Fibroblast of lung (primary cell): ENCODE measurements around the gene EHD3. TPM values are rescaled to one million over a fixed set of nuclear protein-coding genes. Genes with fewer than 3 reads are reported as not detected.
A peak's percentile ranks its signal among the peaks of the same experiment; 100 is the strongest.

Source experiments
- DNase-seq, 2 donors: peaks; one replicate each; pipeline versions ENCODE4 v3.0.0 to v3.0.0-alpha.2; 2010; ENCODE audit warnings: low read depth in 2 of 2
- H2AFZ ChIP-seq: 2 replicates; pipeline ENCODE4 v1.5.1; 2012; ENCODE audit warnings: low read length, control low read depth, inconsistent platforms
- H3K27ac ChIP-seq: 2 replicates; pipeline ENCODE4 v1.5.1; 2011; ENCODE audit warnings: low read length, control low read depth; ENCODE audit not compliant: insufficient read depth
- H3K27me3 ChIP-seq: 2 replicates; pipeline ENCODE4 v1.5.1; 2011; ENCODE audit warnings: mild to moderate bottlenecking, low read length; ENCODE audit not compliant: control insufficient read depth, insufficient read depth
- H3K36me3 ChIP-seq: 2 replicates; pipeline ENCODE4 v1.5.1; 2011; ENCODE audit warnings: low read length; ENCODE audit not compliant: control insufficient read depth, insufficient read depth
- H3K4me1 ChIP-seq: 2 replicates; pipeline ENCODE4 v1.5.1; 2011; ENCODE audit warnings: low read length; ENCODE audit not compliant: control insufficient read depth, insufficient read depth; ENCODE audit errors: extremely low read depth
- H3K4me2 ChIP-seq: 2 replicates; pipeline ENCODE4 v1.5.1; 2011; ENCODE audit warnings: low read length, control low read depth; ENCODE audit not compliant: insufficient read depth; ENCODE audit errors: extremely low read depth
- H3K4me3 ChIP-seq, 4 experiments: fragments of 200-600 bp in 1 of 4; sonication (generic) in 1 of 4; replicated peaks in 1 of 4; 2 replicates each; pipeline ENCODE4 v1.5.1; 2011 to 2016; ENCODE audit warnings: low read length in 4 of 4, low read depth in 3 of 4, mild to moderate bottlenecking in 3 of 4, control low read depth in 2 of 4, inconsistent platforms in 1 of 4, mixed read lengths in 1 of 4; ENCODE audit not compliant: insufficient read depth in 1 of 4; ENCODE audit errors: control extremely low read depth in 1 of 4
- H3K79me2 ChIP-seq: 2 replicates; pipeline ENCODE4 v1.5.1; 2012; ENCODE audit warnings: mild to moderate bottlenecking, low read length, inconsistent platforms; ENCODE audit not compliant: control insufficient read depth, insufficient read depth
- H3K9ac ChIP-seq: 2 replicates; pipeline ENCODE4 v1.5.1; 2011; ENCODE audit warnings: mild to moderate bottlenecking, low read length, control low read depth; ENCODE audit not compliant: insufficient read depth
- H3K9me3 ChIP-seq: 2 replicates; pipeline ENCODE4 v1.5.1; 2012; ENCODE audit warnings: low read depth, low read length; ENCODE audit not compliant: control insufficient read depth, insufficient read depth
- H4K20me1 ChIP-seq: 2 replicates; pipeline ENCODE4 v1.5.1; 2011; ENCODE audit warnings: low read length; ENCODE audit not compliant: control insufficient read depth, insufficient read depth; ENCODE audit errors: extremely low read depth
- CTCF ChIP-seq, 2 donors: IDR thresholded peaks in 1 of 2; conservative IDR thresholded peaks in 1 of 2; 1 replicate in 1 of 2; 2 replicates in 1 of 2; pipeline ENCODE4 v1.5.1; 2011 to 2012; ENCODE audit warnings: low read length in 2 of 2, control low read depth in 1 of 2, inconsistent platforms in 1 of 2, low read depth in 1 of 2, mild to moderate bottlenecking in 1 of 2
- EZH2 ChIP-seq: IDR thresholded peaks from 2 replicates; pipeline ENCODE4 v1.5.1; 2012; ENCODE audit warnings: low read length, control low read depth, mild to moderate bottlenecking; ENCODE audit errors: missing control alignments
- polyA plus RNA-seq, 2 donors: library from polyadenylated mRNA; depleted of rRNA in 1 of 2; stranded (reverse) in 1 of 2; unstranded in 1 of 2; fragments of >200 nt; gene quantifications; 2 replicates each; pipeline ENCODE4 v1.2.1, GENCODE V29; 2011 to 2012; ENCODE audit warnings: missing spikeins in 1 of 2
- total RNA-seq: library from RNA; depleted of rRNA; stranded (reverse); fragments of >200 nt; gene quantifications from 2 replicates; pipeline ENCODE4 v1.2.1, GENCODE V29; 2014

EHD3 gene
- total and polyA plus RNA-seq, 2 donors (not counting 1 experiment from before 2014, with no cell fraction given) = 30.6 to 37.5 TPM

- Histone ChIP-seq H3K36me3 (no peaks in the 10 kb centered on the region), H3K79me2 (no peaks in the 10 kb centered on the region), H3K27ac (no peak overlapping the region), H2AFZ (no peak overlapping the region), H3K4me1 (no peaks in the 10 kb centered on the region), H3K9me3 (no peaks in the 10 kb centered on the region), H3K27me3 (no peaks in the 10 kb centered on the region), H3K9ac (no peak overlapping the region), H3K4me3 (no peak overlapping the region), H4K20me1 (no peaks in the 10 kb centered on the region), H3K4me2 (no peak overlapping the region)
- DNase-seq = no peak
- TF ChIP-seq CTCF (conservative IDR thresholded peaks at IDR 0.05 in 1 of 2, IDR thresholded peaks at IDR 0.05 in 1 of 2; ENCODE audit: low read depth in 1 of 2, low read length in 2 of 2) (no peak), EZH2 (no peak)
Observed at GRCh38 chr2:31208240-31208639, 25.7 kb upstream of the EHD3 start.

GRCh38 chr2:31212659-31213600 lies 21.0 kb upstream of the EHD3 start:
- Histone ChIP-seq H2AFZ (no peak overlapping the region), H3K4me1 (no peaks in the 10 kb centered on the region), H3K9ac (no peak overlapping the region), H3K27me3 (no peaks in the 10 kb centered on the region), H3K79me2 (no peaks in the 10 kb centered on the region), H4K20me1 (no peaks in the 10 kb centered on the region), H3K4me3 (no peak overlapping the region), H3K4me2 (no peak overlapping the region), H3K36me3 (no peaks in the 10 kb centered on the region), H3K9me3 (no peaks in the 10 kb centered on the region), H3K27ac (no peak overlapping the region)
- TF ChIP-seq EZH2 (no peak), CTCF (conservative IDR thresholded peaks at IDR 0.05 in 1 of 2, IDR thresholded peaks at IDR 0.05 in 1 of 2; ENCODE audit: low read depth in 1 of 2, low read length in 2 of 2) (no peak)
- DNase-seq = peak in 1 of 2 donors; percentile 39

DNA sequence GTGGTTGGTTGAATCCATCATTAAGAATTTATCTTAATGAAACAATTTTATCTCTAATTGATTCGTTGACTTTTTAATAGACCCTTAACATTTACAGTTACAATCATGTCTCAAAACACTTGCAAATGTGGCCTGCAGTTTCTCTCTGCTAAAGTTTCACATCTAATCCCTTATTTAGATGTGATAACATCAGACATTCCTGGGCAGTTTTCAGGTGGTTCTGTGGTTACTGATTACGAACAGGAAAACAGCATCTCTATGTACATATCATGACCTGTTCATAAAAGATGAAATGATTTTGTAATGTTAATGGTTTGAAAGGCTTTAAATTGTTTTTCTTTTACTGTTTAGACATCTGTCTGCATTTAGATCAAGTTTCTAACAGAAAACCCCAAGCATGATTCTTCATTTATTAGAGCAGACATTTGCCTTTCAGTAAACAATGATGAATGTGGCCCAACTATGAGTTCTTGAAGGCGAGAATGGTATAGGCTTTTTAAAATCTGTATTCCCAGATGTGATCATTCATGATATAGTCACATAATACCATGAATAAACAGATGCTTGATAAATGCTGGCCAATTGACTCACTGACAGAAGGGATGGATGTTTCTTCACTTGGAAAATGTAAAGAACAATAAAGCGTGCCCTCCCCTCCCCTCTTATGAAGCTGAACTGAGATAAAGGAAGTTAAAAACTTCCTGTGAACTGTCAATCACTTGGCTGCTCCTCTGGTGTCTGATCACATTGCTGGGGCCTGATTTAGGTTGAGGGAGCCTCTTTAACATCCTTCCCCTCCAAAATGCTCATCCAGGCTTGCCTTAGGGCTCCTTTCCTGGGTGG lies 20.1 kb upstream of the EHD3 start:
- Histone ChIP-seq H4K20me1 (no peaks in the 10 kb centered on the region), H3K27ac (no peak overlapping the region), H3K27me3 (peaks cover 2% of the 10 kb centered on the region), H2AFZ (no peak overlapping the region), H3K79me2 (no peaks in the 10 kb centered on the region), H3K4me3 (no peak overlapping the region), H3K36me3 (no peaks in the 10 kb centered on the region), H3K4me1 (no peaks in the 10 kb centered on the region), H3K9me3 (no peaks in the 10 kb centered on the region), H3K4me2 (no peak overlapping the region), H3K9ac (no peak overlapping the region)
- TF ChIP-seq EZH2 (no peak), CTCF (conservative IDR thresholded peaks at IDR 0.05 in 1 of 2, IDR thresholded peaks at IDR 0.05 in 1 of 2; ENCODE audit: low read depth in 1 of 2, low read length in 2 of 2) (no peak)
- no peak for DNase-seq
